CD4-positive, alpha-beta T cell treated with Interleukin-15 for 1 hour (primary cell): ENCODE measurements around the gene PRICKLE1.

ENCODE experiments used
- DNase-seq: peaks from one replicate; pipeline ENCODE4 v3.0.0-alpha.2; 2020

The PRICKLE1 gene

DNA sequence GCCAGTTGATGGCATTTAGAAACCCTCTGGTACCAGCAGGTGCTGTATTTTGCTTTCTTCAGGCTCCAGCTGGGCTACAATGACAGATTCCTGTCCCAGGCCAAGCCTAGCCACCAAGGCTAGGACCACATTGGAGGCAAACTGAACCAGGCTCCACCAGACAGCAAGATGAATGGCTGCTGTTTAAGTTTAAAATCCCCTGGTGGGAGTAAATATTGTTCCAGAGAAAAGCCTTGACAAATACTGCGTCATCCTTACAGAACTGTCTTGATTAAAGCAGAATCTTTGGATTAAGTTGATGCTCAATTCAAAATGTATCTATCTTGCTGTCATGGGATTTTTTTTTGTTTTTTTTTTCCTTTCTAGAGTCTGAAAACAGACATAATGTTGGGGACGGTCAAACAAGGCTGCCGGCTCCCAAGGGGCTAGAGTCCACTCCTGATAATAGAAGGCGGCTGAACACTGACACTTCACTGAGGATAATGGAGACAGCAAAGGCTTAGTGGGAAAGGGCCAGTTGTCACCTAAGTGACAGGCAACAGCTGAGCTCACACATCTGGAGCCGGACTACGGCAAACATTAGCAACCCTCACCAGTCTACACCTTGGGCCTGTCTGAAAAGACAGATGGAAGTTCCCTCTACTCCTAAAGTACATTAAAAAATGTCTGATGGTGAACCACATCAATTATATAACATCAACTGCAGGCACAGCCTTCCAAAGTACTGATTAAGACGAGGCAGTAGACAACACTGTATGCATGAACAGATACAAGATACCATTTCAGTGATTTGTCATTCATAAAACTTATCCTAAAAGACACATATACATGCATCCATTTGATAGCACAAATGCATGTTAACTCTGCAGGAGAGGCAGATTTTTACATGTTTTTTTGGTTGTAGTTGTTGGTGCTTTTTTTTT lies 1.7 kb downstream of the PRICKLE1 start:
- DNase-seq = no peak

GRCh38 chr12:42586268-42586667 lies 3.3 kb downstream of the PRICKLE1 start:
- no peak for DNase-seq

- DNase-seq = no peak
Observed at GRCh38 chr12:42585841-42586216, 3.7 kb downstream of the PRICKLE1 start.

DNA sequence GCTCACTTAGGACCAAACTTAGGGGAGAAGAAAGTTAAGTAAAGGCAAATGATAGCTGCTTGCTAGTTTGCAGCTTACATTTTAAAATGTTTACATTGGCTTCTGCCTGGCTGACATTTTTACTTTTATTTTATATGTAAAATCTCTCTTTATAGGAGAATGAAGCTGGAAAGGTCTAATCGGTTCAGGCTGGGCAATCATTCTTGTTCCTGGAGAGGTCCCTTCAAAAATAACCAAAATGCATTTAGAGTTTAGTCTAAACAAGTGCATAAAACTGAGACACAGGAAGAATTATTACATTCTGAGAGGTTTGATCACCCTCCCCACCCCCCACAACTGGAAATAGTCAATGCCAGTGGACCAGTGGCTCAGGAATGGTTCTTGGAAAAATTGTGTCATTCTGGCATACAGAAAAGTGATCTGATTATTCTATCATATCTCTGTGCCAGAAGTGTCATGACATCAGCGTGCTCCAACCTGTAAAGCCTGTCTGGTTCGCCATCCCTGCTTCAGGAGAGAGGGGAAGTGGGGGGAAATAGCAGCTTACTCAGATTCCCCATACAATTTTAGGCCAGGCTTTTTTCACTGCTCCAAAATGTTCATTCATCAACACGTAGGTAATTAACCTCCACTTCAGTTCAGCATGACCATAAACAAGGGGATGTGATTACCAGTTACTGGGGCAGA lies 4.2 kb downstream of the PRICKLE1 start:
- DNase-seq = no peak

DNA sequence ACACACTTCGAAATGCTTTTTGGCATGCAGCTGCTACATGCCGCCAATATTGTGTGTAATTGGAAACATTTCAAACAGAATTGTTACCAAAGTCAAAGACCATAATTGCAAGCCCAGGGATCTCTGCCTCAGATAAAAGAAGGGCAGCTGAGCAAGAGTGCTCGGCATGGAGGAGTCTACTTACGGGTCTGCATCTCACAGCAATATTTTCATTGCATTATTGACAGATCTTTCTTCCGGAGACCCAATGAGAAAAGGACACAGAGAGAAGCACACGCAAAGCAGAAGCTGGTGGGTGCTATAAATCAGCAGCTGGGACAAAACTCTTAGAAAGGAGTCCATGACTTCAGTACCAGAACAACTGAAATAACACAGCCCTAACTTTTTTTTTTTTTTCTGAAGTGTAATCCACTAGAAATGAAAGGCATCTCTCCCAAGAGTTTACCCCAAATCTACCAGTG lies 4.9 kb downstream of the PRICKLE1 start:
- no peak for DNase-seq

- DNase-seq = no peak
Observed at GRCh38 chr12:42583016-42583415, 6.5 kb downstream of the PRICKLE1 start.

DNA sequence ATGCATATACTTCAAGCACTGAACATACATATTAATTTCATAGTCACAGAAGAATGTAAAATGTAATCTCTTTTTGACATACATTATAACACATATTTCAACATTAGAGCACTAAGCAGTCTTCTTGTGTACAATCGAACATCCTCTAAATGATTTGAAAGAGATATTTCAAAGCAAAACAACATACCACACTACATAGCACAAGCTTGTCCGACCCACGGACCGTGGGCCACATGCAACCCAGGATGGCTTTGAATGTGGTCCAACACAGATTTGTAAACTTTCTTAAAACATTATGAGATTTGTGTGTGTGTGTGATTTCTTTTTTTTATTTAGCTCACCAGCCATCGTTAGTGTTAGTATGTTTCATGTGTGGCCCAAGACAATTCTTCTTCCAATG lies 7.0 kb downstream of the PRICKLE1 start:
- DNase-seq = no peak

- no peak for DNase-seq
Observed at GRCh38 chr12:42582050-42582449, 7.5 kb downstream of the PRICKLE1 start.

DNA sequence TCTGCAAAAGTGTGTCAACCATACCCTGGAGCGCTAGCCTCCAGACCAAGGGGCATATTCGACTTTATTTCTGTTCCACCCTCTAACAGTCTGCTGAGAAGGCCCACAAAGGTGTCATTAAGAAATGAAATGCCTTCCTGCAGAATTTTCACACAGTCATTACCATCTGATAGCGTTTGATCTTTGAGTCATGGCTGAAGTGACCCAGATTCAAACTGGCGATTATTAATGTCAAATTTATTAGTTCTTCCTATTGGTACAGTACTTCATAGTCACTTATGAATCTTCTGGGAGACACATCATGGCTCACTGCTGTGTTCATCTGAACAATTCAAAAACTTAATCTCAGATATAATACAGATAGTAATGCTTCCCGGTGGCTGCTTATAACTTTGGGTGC lies 13.2 kb downstream of the PRICKLE1 start:
- no peak for DNase-seq

DNA sequence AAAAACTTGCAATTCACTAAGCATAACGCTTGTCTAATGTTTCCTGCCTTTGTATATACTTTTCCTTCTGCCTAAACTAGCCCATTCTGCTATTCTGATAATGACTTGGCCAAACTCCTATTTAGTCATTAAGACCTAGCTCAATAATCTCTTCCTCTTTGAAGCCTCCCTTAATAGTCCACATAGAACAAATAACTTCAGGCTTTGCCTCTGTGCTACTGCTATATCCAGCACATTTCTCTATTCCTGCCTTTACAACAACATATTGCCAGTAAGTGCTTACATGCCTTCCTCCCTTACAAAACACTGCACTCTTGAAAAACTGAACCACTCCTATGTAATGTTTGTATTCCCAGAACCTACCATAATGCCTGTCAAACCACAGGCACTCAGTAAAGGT lies 13.8 kb downstream of the PRICKLE1 start:
- no peak for DNase-seq

DNA sequence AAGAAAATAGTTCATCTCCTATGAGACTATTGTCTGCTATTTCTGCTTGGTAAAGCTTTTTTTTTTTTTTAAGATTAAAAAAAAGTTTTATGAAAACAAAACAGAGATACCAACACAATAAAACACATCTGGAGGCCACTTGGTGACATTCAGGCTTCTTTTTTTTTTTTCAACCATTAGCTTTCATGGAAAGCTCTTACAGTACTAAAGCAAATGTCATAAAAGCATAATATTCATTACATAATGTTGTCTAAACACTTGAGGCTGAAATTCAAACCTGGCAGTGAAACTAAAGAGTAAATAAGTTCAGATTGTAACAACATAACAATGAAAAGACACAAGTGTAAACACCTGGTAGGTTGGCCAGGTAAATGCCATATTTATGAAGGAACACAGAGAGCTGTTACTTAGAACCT lies 14.7 kb downstream of the PRICKLE1 start:
- DNase-seq = no peak

DNA sequence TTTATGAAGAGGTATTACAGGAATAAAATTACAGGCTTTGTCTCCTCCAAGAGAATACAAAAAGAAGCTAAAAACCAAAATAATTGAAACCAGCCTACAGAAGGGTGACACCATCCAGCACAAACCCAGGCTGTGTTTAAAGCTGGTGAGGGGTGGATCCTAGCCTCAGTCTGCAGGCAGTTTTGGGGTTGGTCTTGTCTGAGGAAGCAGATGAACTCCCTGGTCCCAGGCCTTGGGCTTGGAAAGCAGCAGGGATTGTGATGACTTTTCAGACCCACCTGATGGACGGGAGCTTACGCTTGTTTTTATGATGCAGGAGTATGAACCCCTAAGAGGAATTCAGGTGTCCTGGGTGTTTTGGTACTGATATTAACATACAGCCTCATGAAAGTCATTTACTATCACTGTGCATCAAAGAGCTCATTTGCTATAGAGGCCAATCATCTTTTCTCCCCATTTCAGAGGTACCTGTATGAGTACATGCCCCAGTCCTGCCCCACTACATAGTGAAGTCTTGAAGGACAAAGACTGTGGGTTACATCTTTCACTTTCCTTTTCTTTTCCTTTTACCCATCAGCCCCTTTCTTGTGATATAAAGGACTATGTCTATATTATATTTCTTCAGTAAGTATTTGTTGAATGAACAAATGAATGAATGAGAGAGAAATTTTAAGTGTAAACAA lies 18.1 kb downstream of the PRICKLE1 start:
- DNase-seq = no peak

DNA sequence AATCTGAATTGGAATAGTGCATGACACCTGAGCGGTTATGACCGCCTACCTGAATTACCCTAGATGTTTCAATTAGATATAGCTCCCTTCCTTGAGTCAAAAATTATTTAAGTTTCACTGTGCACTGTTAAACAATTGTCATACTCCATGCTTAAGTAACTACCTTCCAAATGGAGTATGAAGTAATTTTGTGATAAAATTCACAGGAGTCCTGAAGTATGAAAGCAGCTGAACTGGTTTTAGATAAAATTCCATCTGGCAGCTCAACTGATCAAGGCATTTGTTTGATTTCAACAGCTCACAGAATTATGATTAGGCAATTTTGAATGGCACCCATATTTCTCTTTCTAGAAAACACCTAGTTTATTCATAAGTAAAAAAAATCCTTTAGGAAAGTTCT lies 19.5 kb downstream of the PRICKLE1 start:
- no peak for DNase-seq

GRCh38 chr12:42568952-42569915 lies 20.3 kb downstream of the PRICKLE1 start:
- no peak for DNase-seq

DNA sequence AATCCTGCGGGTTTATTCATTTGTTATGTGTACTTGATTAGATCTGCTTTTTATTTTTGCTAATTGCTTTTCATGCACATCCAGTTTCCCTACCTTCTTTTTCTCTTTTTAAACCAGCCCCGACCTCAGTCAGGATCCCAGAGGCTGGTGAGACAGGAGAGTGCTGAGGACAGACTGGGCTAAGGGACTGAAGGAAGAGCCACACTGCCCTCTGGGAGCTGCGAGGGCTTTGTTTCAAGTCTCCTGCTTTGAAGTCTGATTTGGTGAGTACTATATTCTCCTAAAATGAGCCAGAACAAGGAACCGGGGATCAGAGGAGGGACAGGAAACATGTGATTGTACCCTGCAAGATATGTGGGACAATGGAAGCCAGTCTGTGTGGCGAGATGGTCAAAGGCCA lies 23.9 kb downstream of the PRICKLE1 start:
- DNase-seq = no peak

DNA sequence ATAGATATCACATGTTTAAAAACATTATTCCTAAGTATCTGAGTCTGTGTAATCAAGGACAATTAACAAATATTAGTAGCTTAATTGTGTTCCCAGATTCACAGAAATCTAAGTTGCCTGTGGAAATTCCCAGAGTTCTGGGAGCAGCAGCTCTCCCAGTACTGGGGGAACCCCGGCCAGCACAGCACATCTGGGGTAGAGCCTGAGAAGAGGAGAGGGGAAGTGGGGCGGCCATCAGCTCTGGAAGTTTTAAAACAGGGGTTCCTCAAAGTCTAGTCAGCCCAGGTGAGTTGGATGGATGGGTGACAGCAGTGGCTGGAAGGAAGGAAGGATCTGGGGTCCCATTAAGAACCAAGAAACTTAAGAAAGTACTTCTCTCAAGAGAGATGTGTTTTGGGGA lies 24.6 kb downstream of the PRICKLE1 start:
- DNase-seq = no peak

- DNase-seq = no peak
Observed at GRCh38 chr12:42564556-42564955, 25.0 kb downstream of the PRICKLE1 start.

GRCh38 chr12:42560977-42561376 lies 28.6 kb downstream of the PRICKLE1 start:
- no peak for DNase-seq

- no peak for DNase-seq
Observed at GRCh38 chr12:42557586-42558172, 31.9 kb downstream of the PRICKLE1 start.

- DNase-seq = no peak
Observed at GRCh38 chr12:42556917-42557316, 32.6 kb downstream of the PRICKLE1 start.

- DNase-seq = no peak
Observed at GRCh38 chr12:42552822-42553221, 36.7 kb downstream of the PRICKLE1 start.

DNA sequence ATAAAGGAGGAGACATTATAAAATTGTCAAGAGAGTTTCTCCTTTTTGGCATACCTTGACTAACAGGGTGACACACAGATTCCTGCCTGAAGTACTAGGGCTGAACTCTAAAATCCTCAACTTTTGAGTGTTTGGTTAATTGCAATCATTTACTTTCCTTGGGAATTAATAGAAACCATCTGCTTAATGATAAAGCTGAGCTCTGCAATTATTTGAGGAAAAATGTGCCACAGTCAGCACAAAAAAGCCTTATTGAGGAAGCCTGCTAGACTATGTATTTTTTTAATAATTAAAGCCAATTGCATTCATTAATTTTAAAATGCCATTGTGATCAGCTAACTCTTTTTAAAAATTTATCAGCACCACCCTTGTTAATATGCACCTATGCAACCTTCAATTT lies 38.7 kb downstream of the PRICKLE1 start:
- no peak for DNase-seq
